Left renal pelvis (tissue), 4 donors: Measurements from ENCODE around the gene FAM107B. TPM values are rescaled to one million over a fixed set of nuclear protein-coding genes. Genes with fewer than 3 reads are reported as not detected.
"Not testable (repeated sequence)": the region's sequence is repeated elsewhere in the genome, so short reads cannot be mapped to it uniquely, and the experiment has no call there.

Source experiments
- DNase-seq, 4 donors: peaks; one replicate each; pipeline ENCODE4 v3.0.0-alpha.2; 2013; ENCODE audit warnings: low read depth in 4 of 4, low spot score in 3 of 4
- polyA plus RNA-seq, 4 donors: library from polyadenylated mRNA; unstranded; fragments of 120-200 nt; gene quantifications; one replicate each; pipeline ENCODE4 v1.2.1, GENCODE V29; 2013; ENCODE audit not compliant: insufficient read length in 4 of 4

Gene FAM107B
- polyA plus RNA-seq, 4 donors = 36.4 to 121 (median 97.9) TPM

DNA sequence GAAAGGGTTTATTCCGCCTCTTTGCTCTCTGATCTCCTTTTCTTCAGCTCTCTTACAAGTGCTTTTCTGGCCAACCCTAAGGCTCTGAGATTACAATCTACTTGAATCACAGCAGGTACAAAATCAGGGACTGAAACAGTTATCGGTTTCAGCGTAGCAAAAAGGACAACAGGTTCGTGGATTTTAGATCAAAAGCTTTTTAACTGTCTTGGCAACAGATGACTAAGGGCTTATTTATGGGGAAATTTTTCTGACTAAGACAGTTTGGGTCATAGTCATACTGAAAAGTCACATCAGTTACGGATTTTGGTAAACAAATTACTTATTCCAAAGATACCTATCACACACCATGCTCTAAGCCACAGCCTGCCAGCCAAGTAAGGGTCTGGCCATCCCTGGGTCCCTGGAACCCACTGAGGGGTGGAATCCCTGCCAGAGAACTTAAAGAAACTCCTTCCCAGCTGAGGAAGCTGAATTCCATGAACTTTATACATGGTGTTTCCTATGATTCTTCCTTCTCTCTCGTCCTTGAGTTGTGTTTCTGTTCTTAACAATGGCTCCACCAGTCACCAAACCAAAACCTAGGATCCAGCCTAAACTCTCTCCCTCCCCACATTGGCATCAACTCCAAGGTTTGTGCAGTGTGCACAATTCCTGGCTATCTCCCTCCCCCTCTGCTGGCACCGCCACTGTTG is 169.3 kb downstream of the FAM107B start:
- no peak for DNase-seq

DNA sequence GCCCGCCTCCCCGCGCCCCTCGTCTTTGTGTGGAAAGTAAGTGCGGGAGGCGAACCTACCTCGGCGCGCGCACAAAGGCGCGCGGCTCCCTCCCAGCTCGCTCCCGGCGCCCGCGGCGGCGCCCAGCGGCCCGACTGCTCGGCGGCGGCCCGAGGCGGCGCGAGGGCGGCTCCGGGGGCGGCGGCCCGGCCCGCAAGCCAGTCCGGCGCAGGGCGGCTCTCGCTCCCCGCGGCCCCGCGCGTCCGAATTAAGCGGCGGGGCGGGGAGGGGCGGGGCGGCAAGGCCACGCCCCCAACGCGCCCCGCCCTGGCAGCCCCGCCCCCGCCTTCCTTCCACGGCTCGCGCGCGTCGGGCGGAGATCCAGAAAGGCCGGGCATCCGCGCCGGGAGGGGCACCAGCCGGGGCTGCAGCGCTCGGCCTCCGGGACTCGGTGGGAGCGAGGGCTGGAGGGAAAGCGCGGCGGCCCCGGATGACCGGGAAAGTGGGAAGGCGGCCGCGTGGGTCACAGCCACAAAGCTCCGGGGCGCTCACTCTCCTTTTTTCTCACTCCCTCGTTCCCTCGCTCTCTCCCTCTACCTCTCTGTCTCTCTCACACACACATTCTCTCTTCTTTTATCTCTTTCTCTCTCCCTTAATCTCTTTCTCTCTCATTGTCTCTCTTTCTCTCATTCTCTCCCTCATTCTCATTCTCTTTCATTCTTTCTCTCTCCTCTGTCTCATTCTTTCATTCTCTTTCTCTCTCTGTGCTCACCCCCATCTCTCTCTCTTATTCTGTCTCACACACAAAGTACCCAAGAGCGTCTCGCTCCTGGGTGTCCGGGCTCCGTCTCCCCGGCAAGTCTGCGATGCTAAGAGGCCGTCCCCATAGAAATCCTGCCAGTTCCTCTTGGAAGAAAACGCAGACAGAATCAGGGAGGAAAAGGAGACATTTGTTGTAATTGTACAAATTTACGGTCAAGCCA is 170.2 kb downstream of the FAM107B start:
- DNase-seq = peak; percentile 44 to 73 (median 67)

DNA sequence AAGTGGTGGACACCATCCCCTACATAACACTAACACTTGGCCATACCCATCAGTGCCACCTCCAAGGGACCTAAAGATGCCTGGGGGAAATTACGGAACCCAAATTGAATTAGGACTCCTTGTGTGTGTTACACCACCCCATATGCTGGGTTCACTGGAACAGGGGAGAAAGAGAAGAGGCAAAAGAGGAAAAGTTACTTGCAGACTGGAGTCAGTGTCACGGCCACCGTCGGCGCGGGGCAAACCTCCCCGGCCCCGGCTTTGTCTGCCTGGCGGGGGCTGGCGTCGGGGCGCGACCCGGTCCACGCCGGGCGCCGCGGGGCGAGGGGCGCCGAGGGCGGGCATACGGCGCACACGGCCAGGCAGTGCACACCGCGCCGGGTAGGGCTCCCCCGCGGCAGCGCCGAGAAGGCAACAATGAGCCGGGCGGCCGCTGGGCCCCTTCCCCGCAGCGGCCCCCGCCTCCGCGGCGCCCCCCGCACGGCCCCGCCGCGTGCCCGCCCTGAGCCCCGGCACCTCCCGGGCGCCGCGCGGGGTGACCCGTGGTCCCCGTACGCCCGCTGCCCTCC is 171.1 kb downstream of the FAM107B start:
- DNase-seq = no peak

DNA sequence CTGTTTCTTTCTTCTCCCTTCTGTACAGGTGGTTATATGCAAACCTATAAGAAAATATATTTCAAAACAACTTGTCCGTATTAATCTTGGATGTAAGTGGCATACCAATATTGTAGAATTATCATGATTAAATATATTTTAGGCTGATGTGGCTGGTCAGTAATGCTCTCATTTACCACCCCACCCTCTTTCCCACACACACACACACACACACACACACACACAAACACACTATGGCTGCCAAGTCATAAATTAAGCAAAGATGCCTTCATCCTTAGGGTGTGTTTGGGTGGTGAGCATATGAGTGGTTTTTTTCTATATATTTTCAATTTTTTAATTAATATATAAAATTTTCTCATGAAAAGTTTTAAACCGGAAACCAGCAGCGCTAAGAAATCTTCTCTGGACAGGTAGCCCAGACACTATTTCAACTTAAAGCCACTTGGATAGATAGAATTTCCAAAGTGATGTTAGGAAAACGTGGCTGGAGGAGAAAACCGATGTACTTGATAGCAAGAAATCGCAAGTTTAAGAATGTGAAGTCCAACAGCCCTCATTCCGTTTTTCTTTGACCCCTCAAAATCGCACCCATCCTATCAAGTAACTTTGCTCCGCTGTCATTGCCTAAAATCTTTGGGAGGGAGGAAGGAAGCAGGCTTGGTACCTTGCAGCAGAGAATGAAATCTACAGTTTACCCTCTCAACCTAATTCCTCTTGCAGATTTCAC is 171.7 kb downstream of the FAM107B start:
- no peak for DNase-seq

DNA sequence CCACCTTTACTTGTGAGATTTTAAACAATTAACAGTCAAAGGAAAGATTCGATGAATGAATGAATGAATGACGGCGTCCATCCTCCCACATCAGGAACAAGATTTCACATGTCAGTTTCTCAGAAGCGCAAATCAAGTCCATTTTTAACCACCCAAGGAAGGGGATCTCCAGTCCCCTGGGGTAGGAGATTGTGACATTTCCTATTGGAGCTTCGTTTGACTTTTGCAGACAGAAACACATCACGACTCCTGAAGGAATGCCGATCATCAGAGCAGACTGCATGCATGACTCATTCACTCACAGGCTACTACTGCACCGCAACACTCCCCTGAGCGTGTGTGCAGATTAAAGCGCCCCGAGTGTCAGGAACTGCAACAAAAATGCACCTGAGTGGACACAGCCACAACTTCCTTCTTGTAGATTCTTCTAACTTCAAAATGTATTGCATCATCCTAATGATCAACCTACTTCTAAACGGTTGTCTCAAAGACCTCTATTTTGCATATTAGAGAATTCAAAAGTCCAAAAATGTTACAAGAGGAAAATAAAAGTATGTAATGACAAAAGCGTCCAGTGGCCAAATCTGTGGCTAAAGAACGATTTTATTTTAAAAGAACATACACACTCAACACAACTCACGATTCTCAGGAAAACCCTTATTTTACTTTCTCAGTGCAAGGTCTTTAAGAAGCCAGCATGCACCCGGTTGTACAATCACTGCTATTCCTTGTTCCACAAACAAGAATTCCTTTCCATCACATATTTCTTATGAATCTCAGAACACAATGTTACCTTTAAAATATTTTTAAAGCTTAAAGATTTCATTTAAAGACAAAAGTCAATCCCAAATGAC is 172.6 kb downstream of the FAM107B start:
- no peak for DNase-seq

DNA sequence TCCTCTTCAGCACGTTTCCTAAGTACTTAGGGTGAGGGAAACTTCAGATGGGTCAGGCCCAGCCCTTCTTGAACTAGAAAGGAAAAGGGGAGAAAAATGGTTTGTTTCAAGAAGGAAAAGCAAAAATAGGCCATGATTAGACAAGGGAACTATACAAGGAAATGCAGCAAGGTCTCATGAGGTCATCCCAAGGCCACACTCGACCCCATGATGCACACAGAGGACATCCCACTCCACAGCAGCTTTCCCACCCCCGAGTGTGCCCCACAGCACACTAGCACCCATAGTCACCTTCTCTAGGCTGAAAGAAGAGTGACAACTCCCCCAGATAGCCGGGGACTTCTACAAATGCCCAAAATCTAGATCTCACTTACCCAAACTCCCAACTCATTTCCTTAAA is 173.4 kb downstream of the FAM107B start:
- no peak for DNase-seq

DNA sequence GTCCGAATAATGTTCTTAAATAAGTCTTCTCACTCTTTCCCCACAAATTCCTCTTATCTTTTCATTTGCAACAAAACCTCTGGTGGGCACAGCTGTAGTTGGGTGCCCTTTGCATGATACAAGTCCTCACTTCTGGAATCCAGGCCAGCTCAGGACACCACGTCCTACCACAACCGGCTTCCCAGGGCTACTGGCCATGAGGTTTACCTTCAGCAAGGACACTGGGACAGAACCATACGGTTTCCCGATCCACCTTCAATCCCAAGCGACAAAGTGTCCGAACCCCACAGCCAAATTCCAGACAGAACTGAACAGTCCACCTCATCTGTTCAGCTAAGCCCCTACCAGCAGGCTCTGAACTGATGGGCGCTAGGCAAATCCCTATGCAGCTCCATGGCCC is 174.6 kb downstream of the FAM107B start:
- no peak for DNase-seq

DNA sequence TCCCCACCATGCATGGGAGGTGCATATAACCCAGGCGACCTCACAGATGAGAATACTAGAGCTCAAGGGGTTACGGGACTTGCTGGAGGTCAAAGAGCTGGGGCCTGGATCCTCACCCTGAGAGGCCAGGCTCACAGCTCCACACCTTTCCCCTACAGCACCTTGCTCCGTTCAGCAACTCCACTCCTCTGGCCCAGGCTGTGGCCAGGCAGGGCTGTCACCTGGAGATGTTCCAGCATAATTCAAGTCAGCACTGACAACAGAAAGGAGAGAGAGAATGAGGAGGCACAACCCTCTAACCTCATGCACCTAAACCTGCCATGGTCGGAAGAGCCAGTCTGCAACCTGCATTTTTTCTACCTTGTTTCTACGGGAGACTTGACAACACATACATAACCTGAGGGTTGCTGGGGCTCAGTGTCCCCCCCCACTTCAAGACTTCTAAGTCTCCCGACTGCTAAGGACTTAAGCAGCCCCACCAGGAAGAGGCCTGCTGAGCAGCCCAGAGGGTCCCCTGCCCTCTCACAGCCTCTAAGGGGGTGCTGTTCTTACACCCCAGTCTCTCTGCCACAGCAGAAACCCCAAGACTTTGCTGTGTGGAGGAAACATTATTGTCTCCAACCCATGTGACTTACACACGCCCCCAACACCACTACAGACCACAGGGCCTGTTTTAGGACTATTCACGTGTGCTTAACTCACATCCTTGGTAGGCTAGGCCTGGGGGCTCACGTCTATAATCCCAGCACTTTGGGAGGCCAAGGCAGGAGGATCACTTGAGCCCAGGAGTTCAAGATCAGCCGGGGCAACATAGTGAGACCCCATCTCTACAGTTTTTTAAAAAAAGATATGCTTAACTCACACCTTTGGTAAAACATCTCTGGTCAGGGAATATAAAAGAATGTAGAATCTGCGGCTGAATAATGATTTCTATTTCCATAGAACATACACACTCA is 175.6 kb downstream of the FAM107B start:
- no peak for DNase-seq

DNA sequence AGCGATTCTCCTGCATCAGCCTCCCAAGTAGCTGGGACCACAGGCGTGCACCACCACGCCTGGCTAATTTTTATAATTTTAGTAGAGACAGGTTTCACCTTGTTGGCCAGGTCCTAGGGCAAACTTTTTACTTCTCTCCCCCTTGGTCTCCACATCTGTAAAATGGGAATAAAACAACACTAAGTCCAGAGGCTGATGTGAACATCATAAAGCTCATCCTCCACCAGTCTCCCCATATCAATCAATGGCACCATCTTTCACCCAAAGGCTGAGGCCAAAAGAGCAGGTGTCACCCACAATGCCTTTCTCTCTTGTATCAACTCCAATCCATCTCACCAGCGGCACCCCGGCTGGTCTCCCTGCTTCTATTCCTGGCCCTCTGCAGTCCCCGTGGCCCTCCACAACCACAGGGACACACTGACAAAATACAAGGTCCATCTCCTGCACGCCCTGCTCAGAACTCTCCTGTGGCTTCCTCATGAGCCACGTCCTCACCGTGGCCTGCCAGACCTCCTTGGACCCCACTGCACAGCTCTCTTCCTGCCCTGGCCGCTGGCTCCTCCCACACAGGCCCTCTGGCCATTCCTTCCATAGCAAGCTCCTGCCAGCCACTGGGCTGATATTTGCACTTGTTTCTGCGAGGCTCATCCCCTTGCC is 179.0 kb downstream of the FAM107B start:
- DNase-seq = no peak

DNA sequence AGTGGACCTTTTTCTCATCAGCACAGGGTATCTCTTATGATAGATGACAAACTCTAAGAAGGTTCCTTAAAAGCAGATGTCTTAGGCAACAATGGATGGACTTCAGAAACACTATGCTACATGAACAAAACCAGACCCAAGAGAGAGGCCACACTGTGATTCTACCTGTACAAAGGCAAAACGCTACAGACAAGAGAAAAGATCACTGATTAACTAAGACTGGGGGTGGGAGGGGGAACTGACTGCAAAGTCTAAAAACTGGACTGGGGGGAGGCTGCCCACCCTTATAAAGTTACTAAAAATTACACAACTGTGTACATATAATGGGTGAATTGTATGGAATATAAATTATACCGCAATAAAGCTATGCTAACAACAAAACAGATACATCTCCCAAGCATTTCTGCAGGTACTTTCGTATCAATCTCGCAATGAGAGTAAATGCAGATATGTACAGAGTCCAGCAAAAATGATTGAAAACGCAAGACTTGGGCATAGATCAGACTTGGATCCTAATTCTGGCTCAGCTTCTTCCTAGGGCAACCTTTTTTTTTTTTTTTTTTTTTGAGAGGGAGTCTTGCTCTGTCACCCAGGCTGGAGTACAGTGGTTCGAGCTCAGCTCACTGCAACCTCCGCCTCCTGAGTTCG is 179.7 kb downstream of the FAM107B start:
- DNase-seq = no peak

DNA sequence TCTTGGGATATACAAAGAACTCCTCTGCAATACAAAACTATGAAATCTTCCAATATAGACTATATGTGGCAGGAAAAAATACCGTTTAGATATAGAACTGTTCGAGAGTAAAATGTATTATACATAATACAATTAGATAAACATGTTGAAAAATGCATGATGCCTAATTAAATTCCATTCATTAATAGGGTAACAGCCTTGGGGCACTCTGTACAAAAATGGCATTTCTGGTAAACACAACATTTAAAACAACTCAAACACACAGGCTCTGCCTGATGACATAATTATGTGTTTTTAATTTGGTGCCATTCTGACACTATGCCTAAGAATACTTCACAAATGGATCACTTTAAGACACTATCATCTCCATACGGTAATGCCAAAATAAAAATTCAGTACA is 180.9 kb downstream of the FAM107B start:
- DNase-seq = no peak

DNA sequence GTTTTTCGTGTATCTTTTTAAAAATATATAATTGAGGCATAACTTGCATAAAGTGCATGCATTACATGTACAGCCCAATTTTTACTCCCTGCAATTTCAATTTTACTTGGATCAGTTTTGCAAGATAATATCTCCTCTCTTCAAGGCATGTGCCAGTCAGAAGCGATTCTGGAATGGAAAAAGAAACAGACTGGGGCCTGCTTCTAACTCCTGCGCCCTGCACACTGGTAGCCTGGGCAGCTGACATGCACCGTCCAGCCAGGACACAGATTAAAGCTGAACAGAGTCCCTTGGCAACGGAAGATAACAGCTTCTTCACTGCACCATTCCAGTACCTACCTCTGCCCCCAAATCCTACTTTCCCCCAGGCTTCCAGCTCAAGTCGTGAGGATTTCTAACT is 182.1 kb downstream of the FAM107B start:
- DNase-seq = no peak

DNA sequence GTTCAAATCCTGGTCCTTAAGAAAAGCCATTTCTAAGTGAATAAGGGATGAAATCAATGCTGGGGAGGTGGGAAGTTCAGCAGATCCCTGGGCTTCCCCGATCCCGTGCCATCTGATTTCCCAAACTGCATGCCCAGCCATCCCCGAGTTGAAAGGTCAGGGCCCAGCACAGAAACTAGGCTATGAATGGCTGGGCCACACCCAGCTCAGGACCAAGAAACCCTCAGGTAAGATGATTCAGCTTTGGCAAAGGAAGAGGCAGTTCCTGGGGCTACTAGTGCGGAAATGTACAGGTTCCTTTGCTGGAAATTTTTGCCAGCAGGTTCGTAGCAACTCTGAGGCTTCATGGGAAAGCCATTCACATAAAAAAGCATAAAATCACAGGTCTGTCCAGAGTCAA is 182.7 kb downstream of the FAM107B start:
- DNase-seq = no peak

DNA sequence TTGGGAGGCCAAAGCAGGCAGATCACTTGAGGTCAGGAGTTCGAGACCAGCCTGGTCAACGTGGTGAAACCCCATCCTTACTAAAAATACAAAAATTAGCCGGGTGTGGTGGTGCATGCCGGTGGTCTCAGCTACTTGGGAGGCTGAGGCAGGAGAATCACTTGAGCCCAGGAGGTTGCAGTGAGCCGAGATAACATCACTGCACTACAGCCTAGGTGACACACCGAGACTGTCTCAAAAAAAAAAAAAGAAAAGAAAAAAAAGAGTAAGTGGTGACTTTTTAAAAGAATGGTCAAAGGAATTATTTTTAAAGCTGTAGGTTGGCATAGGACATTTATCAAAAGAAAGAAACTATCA is 185.8 kb downstream of the FAM107B start:
- not testable (repeated sequence) for DNase-seq

DNA sequence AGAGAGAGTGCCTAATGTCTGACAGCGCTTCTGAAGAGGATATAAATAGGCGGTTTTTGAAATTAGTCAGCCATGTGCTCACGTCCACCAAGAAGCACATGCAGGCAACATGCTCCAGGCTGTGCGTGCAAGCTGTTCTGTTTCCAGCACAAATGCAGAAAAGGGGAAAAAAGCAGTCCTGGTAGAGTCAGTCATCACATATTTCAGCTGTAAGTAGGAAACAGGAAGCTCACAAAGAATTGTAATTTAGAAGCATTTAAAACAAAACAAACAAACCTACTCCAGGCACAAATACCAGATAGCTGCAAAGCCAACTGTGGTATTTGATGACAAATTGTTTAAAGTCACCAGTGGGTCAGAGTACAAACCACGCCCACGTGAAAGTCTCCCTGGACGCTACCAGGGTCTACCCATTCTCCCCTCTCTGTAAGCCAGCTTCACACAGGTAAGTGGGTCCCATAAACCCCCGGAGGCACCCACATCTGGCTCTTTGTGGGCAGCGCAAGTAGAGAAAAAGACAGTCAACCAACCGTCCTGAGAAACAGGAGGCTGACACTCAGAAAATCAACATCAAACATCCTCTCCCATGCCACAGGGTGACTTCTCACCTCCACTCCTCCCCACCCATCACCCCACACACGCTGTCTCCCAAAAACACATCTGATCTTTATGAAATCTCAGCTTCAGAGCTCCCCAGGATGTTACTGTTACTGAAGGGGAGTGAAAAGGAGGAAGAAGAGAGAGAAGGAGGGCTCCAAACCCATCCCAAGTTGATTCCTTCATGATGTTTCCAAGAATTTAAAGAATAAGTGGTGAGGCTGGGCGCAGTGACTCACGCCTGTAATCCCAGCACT is 186.4 kb downstream of the FAM107B start:
- DNase-seq = peak in 1 of 4 donors; percentile 35

DNA sequence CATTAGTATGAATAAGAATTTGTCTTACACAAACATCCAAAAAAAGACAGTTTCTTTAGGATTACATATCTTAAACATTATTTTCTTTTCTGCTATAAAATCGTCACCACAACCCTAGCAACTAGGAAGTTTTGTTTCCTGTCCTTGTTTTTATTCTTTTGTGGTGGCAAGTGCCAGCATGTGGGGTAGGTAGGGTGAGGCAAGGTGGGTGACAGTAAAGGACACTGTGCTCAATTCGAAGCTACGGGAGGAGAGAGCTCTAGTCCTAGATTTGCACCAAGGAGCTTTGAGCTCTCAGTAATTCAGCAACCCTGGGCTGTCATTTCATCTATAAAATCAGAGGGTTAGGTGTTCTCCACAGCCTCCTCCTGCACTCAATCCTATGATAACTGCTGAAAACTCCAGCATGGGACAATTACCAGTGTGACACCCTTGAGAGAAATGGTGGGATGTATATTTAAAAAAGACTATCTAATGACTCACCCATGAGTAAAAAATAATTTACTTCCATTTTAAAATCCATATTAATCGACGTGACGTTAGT is 187.1 kb downstream of the FAM107B start:
- DNase-seq = no peak

DNA sequence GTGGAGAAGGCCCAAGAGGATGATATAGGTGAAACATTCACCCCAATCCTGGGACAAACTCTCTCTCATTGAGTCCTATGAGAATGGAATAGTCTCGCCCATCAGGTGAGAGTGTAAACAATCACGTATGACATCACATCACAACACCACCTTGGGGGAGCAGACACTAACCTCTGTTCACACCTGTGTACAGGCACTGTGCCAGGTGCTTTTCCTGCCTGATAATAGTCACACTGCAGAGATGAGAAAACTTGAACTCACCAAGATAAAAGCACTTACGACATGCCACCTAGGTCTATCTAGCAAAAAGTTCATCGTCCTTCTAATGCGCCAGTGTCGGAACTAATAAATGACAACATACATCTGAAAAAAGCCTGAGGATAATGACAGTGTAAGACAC is 187.8 kb downstream of the FAM107B start:
- no peak for DNase-seq
